Adipose tissue (tissue), 3 donors: Measurements from ENCODE around the gene CITED4. TPM values are rescaled to one million over a fixed set of nuclear protein-coding genes. Genes with fewer than 3 reads are reported as not detected.
"Not testable (repeated sequence)": the region's sequence is repeated elsewhere in the genome, so short reads cannot be mapped to it uniquely, and the experiment has no call there.

Experiments used
- H3K27ac ChIP-seq: one replicate; pipeline ENCODE4 v1.5.1; 2013; ENCODE audit warnings: low read depth, low read length
- WGBS, 3 donors: extraction: QIAGEN DNeasy Blood & Tissue Kit; methylation state at CpG; one replicate each; pipeline ENCODE4 v1.1.7; 2013; 5-methylcytosine and 5-hydroxymethylcytosine counted together
- polyA plus RNA-seq, 3 donors: library from polyadenylated mRNA; stranded (reverse); fragments of 200-250 nt; gene quantifications; one replicate each; pipeline ENCODE4 v1.2.3, GENCODE V29; 2013
- donor health status: healthy with polysubstance abuse.
- donor health status: Bipolar disorder and iron deficiency.
- donor health status: healthy.

Gene CITED4, protein sequence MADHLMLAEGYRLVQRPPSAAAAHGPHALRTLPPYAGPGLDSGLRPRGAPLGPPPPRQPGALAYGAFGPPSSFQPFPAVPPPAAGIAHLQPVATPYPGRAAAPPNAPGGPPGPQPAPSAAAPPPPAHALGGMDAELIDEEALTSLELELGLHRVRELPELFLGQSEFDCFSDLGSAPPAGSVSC
- 10 to 100 TPM in 2 of 3 donors, 1 to 10 TPM in 1; 6.0 to 20.4 (median 10.2) TPM for polyA plus RNA-seq

DNA sequence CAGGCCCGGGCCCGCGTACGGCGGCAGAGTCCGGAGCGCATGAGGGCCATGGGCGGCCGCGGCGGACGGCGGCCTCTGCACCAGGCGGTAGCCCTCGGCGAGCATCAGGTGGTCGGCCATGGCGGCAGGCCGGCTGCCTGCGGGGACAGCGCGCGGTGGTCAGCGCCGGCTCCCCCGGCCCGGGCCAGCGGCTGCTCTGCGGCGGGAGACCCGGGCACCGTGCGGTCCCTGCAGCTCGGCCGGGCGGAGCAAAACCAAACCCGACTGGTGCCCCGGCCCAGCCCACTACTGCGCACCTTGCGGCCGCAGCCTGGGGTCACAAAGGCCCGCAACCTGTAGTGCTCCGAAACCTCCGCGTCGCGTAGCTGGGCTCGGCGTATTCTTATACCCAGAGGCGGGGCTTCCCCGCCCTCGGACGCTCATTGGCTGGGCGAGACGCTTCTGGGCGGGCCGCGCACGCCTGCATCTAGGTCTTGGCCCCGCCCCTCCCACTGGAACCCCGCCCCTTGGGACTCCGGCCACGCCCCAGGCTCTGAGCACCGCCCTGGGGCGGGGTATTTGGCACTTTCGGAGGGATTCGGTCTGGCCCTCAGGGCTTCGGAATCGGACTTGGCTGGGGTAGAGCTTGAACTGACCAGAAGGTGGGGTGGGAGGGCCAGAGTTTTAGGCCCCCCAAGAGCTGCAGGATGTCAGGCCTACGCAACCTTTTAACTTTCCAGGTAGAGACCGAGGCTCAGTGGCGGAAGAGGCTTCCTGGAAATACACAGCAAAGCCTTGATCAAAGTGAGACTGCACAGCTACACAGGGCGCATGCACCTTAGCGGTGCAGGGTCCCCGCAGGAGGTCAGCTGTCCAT lies at the start of gene CITED4:
TSS of gene CITED4 (minus strand) at position 356 of the 856 bp plus-strand sequence. CDS start at position 120, 236 bp downstream.
- H3K27ac ChIP-seq, result no peak within 1 kb of the TSS
- WGBS, 3 donors, result 1 to 3% (median 3%) methylated on average over 68 to 75 of the region's 75 CpGs

DNA sequence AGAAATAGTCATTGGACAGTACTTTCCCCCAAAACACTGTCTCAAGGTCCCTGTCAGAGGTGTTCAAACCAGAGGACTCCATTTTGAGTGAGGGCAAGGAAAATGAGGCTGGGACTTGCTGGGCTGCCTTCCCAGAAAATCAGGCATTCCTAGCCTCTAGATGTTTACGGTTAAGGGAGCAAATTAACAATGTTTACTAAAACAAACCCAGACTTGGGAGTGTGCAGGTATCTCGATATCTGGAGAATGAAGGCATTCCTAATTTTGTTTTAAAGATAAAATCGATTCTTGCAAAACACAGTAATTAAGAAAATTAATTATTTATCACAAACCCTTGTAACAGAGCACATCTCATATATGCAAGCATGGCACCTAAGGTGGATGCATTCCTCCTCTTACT lies 48.9 kb upstream of the CITED4 start:
- 75 to 86% (median 80%) methylated on average over 3 of the region's 3 CpGs for WGBS, 3 donors
- no peak overlapping the region for H3K27ac ChIP-seq

DNA sequence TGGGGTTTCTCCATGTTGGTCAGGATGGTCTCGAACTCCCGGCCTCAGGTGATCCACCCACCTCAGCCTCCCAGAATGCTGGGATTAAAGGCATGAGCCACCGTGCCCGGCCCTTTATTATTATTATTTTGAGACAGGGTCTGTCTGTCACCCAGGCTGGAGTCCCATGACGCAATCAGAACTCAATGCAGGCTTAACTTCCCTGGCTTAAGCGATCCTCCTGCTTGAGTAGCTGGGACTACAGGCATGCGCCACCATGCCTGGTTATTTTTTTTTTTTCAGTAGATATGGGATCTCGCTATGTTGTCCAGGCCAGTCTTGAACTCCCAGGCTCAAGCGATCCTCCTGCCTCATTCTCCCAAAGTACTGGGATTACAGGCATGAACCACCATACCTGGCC lies 47.1 kb upstream of the CITED4 start:
- WGBS, 3 donors, result 93 to 99% (median 97%) methylated on average over 9 of the region's 9 CpGs
- H3K27ac ChIP-seq, result no peak overlapping the region

DNA sequence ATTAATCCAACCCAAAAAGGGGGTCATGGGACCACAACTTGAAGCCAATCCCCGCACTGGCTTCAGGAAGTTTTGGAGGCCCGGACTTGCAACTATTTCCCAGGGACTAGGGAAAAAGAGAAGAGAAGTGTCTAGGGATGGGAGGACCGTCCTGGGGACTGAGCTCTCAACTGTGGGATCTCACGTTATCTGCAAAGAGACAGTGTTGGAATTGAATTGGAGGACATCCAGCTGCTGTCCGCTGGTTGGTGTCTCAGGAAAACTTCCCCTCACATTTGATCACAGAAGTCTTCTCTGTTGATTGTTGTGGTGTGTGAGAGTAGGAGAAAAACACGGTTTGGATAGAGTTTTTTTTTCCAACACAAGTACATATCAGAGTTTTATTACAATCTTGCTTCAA lies 46.2 kb upstream of the CITED4 start:
- 76 to 89% (median 83%) methylated on average over 6 of the region's 6 CpGs for WGBS, 3 donors
- no peak overlapping the region for H3K27ac ChIP-seq

DNA sequence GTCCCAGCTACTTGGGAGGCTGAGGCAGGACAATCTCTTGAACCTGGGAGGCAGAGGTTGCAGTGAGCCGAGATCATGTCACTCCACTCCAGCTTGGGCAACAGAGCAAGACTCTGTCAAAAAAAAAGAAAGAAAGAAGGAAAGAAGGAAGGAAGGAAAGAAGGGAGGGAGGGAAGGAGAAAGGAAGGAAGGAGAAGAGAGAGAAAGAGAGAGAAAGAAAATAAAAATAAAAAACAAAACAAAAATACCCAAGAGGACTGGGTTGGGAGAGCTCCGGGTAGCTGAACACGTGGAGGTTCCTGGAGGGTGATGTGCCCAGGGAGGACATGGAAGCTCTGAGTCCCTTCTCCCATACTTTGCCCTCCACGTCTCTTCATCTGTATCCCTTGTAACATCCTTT lies 45.7 kb upstream of the CITED4 start:
- WGBS, 3 donors, result 88 to 97% (median 91%) methylated on average over 4 of the region's 4 CpGs
- H3K27ac ChIP-seq, result no peak overlapping the region

DNA sequence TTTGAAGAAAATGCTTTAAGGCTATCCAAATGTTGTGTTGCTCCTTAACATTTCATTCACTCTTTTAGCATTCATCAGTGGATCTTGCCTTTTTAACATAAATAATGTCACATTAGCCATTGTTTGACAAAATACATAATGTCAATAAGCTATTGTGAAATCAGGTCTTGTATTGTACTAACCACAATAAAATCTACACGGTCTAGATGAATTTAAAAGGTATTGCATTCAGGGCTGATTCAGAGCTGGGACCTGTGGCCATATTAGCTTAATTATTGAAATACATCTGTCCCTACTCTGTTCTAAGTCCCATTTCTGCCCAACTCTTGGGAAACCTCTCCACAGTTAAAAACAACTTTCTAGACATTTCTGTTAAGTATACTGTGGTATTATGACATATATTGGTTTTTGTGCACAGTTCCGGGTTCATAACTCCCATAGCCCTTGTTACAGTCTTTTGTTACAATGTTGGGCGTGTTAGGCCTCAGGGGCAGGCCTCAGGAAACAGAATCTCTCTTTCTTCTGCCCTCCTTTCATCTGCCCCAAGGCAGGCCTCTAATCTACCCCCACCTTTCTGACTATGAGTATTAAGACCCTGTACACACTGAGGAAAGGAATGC lies 44.7 kb upstream of the CITED4 start:
- H3K27ac ChIP-seq, result no peak overlapping the region
- WGBS, 3 donors, result 67 to 84% (median 73%) methylated on average over 3 of the region's 3 CpGs

DNA sequence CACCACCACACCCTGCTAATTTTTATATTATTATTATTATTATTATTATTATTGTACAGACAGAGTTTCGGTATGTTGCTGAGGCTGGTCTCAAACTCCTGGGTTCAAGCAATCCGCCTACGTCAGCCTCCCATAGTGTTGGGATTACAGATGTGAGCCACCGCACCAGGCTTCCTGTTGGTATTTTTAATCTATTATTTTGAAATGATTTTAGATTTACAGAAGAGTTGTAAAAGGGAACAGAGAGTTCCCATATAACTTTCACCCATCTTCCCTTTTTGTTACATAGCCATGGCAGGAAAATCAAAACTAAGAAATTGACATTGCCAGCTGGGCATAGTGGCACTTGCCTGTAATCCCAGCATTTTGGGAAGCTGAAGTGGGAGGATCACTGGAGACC lies 42.9 kb upstream of the CITED4 start:
- H3K27ac ChIP-seq, result no peak overlapping the region

DNA sequence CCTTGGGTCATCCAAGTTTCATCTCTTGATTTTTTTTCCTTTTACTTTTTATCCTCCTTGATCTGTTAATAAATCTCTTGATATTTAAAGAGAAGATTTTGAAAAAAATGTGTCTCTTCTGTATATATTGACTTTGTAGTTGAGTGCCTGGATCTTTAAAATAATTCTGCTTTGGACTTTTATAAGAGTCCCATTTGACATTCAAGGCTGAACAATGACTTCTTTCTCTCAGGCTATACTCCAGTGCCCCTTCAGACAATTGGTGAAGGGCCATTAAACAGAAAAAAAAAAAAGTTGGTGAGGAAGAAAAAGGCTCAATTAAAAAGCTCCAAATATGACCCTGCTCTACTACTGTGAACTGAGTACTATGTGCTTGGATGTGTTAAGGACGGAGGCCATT lies 40.9 kb upstream of the CITED4 start:
- no peak overlapping the region for H3K27ac ChIP-seq
- WGBS, 3 donors, result 89 to 100% (median 97%) methylated on average over 1 of the region's 1 CpG

More for the DNA sequence above, 42.9 kb upstream of the CITED4 start:
- WGBS, 3 donors, result 65 to 79% (median 69%) methylated on average over 4 of the region's 4 CpGs

DNA sequence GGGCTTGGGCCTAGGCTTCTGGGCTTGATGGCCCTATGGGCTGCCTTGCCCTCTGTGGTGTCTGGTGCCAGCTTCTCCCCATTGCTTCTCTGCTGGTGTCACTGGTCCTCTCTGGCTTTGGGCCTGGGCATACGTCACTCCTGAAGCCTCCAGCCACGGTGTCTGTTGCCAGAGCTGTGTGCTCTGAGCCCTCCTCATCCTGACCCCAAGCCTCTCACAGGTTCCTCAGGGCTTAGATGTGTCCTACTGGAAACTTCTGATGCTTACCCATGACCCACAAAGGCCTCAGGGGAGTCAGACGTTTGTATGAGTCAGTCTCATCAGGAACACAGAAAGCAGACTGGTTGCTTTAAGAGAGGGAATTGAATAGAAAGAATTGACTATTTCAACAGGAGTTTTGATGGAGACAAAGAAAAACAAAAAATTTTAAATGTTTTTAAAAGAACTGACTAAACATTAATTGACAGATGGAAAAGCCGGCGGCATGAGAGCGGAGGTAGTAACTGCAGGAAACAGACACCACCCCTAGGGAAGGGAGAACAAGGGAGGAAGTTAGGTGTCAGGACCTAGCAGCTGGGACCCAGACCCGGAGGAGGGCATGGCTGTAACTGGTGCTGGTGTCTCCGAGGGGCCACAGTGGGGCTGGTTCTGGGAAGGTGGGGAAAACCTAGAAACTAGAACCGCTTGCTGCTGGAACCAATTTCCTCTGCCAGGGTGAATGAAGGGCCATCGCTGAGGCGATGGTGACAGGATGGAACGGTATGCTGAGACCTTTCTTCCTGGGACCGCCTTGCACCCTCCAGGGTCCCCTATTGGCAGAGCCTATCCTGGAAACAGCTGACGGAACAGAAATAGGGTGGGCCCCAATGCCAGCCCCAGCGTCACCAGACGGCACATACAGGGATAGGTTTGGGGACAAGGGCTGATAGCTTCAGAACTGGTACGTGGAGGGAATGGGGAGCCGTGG lies 40.0 kb upstream of the CITED4 start:
- H3K27ac ChIP-seq, result no peak overlapping the region
- WGBS, 3 donors, result 65 to 83% (median 68%) methylated on average over 18 of the region's 18 CpGs

DNA sequence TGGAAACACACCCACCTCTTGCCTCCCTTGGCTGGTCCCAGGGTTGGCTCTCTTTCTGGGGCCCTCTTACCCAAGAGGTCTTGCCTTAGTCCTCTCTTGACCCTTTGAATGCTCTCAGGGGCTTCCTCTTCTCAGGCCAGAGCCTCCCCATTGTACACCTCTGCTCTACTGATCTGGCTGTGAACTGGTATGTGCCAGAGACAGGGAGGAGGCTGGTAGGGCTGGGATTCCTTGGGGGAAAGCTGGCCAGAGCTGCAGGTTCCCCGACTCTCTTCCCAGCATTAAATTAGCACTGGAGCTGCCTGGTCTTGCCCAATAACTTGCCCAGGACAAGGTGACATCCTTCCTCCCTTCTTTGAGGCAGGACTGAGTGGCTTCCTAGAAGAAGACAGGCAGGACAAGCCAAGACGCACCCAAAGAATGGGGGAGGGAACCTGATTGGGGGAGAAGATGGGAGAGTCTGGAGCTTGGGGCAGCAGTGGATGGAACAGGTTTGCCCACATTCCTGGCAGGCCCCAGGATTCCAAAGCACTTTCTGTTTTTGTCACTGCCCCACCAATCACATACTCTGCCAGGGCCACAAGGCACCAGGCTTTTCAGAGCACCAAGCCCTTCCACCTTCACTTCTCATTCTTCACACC lies 37.2 kb upstream of the CITED4 start:
- WGBS, 3 donors, result 66 to 71% (median 67%) methylated on average over 2 of the region's 2 CpGs
- no peak overlapping the region for H3K27ac ChIP-seq

DNA sequence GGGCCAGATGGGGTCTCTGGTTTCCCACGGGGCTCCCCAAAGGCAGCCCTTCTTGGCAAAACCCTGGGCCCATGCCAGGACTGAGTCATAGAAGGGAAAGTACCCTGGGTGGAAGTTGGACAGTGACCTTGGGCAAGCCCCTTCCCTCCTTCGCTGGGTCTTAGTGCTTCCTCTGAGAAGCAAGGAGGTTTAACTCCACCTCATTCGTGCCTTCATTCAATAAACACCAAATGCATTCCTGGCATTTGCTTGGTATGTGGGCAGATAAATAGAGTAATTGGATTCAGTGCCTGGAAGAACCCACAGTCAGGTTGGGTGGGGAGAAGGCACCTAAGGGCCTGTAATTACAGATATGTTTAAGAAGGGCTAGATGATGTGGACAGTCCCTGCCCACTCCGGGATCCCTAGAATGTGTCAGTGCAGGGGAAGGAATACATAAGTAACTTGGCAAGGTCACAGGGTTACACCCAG lies 36.3 kb upstream of the CITED4 start:
- no peak overlapping the region for H3K27ac ChIP-seq
- WGBS, 3 donors, result 41 to 57% (median 44%) methylated on average over 4 of the region's 4 CpGs

DNA sequence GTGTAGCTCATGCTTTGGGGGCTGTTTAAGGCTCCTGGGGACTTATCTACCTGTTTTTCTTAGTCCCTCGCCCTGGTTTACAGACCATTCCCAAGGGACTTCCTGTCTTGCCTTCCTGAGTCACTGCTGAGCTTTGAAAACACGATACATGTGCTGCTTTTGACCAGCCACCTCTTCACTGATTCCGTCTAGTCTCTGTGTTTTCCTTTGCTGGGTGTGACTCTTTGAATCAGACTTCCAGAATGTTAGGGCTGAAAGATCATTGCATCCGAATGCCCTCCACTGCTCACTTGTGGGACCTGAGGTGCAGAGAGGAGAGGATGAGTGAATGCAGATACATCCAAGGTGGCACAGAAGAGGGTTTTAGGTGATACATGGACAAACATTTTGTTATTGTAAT lies 35.4 kb upstream of the CITED4 start:
- 69 to 89% (median 75%) methylated on average over 4 of the region's 4 CpGs for WGBS, 3 donors
- H3K27ac ChIP-seq, result no peak overlapping the region

DNA sequence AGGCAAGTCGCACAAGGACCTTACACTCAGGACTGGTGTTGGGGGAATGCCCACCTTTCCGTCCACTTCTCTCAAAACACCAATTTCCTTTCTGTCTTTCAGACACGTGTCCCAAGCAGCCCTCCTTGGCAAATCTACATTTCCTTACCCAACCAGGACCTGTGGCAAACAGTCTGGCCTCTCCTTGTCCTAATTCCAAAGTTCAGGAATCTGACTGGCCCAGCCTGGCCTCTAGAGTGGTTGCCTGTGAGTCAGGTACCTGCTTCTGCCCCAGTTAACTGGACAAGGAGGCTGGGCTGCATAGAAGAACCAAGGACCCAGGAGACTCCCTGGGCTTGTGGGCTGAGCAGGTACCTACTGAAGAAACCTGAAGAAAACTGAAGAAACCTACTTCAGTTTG lies 34.3 kb upstream of the CITED4 start:
- no peak overlapping the region for H3K27ac ChIP-seq
- 71 to 90% (median 87%) methylated on average over 3 of the region's 3 CpGs for WGBS, 3 donors

DNA sequence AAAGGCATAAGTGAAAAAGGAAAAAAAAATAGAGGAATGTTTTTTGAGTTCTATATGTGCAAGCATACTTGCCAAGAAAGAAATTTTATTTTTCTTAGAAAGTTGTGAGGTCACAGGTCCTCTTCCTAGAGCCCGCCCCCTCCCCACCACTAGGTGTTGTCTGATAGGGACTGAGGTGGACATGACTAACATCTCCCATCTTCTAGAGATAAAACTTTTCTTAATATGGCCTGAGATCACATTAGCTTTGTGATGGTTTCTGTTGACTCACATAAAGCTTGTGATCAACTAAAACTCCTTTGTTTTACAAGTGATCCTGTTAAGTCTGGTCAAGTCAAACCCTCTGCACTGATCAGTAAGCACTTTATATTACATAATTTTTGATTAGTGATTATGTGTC lies 33.4 kb upstream of the CITED4 start:
- WGBS, 3 donors, result 55 to 98% (median 97%) methylated on average over 1 of the region's 1 CpG
- no peak overlapping the region for H3K27ac ChIP-seq

DNA sequence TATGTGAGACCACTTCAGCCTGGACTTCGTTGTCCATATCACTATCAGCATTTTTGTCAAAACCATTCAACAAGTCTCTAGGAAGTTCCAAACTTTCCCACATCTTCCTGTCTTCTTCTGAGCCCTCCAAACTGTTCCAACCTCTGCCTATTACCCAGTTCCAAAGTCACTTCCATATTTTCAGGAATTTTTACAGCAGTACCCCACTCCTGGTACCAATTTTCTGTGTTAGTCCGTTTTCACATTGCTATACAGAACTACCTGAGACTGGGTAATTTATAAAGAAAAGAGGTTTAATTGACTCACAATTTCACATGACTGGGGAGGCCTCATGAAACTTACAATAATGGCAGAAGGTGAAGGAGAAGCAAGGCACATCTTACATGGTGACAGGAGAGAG lies 32.7 kb upstream of the CITED4 start:
- WGBS, 3 donors, result 89 to 91% (median 90%) methylated on average over 2 of the region's 2 CpGs
- not testable (repeated sequence) for H3K27ac ChIP-seq

DNA sequence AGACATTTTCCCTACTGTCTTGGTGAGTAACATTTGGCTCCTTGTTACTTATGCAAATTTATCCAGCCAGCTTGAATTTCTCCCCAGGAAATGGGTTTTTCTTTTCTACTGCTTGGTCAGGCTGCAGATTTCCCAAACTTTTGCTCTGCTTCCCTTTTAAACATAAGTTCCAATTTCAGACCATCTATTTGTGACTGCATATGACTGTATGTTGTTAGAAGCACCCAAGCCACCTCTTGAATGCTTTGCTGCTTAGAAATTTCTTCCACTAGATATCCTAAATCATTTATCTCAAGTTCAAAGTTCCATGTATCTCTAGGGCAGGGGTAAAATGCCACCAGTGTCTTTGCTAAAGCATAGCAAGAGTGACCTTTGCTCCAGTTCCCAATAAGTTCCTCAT lies 32.3 kb upstream of the CITED4 start:
- H3K27ac ChIP-seq, result no peak overlapping the region

DNA sequence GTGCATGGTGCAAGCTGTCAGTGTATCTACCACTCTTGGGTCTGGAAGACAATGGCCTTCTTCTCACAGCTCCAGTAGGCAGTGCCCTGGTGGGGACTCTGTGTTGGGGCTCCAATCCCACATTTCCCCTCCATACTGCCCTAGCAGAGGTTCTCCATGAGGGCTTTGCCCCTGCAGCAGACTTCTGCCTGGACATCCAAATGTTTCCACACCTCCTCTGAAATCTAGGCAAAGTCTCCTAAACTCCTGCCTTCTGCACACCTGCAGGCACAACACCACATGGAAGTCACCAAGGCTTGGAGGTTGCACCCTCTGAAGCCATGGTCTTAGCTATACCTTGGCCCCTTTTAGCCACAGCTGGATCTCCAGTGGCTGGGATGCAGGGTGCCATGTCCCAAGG lies 31.8 kb upstream of the CITED4 start:
- H3K27ac ChIP-seq, result no peak overlapping the region

DNA sequence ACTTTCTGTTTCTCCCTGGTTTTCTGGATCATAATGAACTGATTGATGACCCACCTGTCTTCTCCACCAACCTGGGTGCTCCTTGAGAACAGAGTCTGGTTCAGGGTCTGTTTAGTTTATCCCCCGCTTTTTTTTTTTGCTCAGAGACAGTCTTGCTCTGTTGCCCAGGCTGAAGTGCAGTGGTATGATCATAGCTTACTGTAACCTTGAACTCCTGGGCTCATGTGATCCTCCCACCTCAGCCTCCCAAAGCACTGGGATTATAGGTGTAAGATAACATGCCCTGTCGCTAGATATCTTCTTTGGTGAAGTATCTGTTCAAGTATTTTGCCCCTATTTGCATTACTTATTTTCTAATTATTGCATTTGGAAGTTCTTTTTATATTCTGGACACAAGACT lies 30.2 kb upstream of the CITED4 start:
- no peak overlapping the region for H3K27ac ChIP-seq
- WGBS, 3 donors, result 88 to 91% (median 89%) methylated on average over 2 of the region's 2 CpGs
